ENCODE measurements around the gene CPTP.

Gene CPTP

DNA sequence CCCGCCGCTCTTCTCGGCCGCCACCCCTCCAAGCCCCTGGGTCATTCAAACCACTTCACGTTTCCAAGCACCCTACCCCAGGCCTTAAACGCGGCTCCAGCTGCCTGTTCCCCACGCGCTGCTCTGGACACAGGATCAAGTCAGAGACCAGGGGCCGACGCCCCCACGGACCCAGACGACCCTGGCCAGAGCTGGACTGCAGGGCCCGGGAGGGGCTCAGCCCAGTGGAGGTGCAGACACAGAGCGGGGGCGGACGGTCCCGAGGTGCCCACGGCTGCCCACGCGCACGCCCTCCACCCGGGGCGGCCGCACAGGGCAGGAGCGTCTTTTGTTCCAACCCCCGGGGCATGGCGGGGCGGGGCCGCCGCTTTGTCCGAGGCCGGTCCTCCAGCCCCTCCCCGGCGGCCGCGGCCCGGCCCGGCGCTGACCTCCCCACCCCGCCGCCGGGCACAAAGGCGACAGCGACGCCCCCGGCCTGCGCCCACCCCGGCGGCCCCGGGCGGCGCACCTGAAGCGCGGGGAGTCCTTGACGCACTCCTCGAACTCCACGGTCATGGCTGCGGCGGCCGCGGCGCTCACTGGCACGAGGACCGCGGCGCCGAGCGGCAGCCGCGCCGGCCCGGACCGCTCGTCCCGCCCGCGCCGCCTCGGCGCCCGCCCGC, 17.2 kb upstream of the CPTP start:
- no peak overlapping the region for H3K27ac ChIP-seq (ENCODE audit: insufficient read depth, low read depth, low read length, poor library complexity, severe bottlenecking)
- peaks cover 6% of the 10 kb centered on the region for H3K36me3 ChIP-seq (ENCODE audit: control insufficient read depth, insufficient read depth, low read length)
- peaks cover 36% of the 10 kb centered on the region for H3K4me1 ChIP-seq (ENCODE audit: control insufficient read depth, insufficient read depth, low read length)
- 2% methylated on average over 83 of the region's 83 CpGs for WGBS, 2 experiments
- H3K4me3 ChIP-seq (ENCODE audit: insufficient read depth, low read depth, low read length): peak overlapping the region; percentile 83
- no peaks in the 10 kb centered on the region for H3K9me3 ChIP-seq (ENCODE audit: control insufficient read depth, low read length)
- peaks cover 13% of the 10 kb centered on the region for H3K27me3 ChIP-seq (ENCODE audit: control insufficient read depth, insufficient read depth, low read length, poor library complexity, severe bottlenecking)

- 0% methylated on average over 131 of the region's 131 CpGs for WGBS, 2 experiments
- Histone ChIP-seq H3K36me3 (ENCODE audit: control insufficient read depth, insufficient read depth, low read length) (peaks cover 9% of the 10 kb centered on the region), H3K27me3 (ENCODE audit: control insufficient read depth, insufficient read depth, low read length, poor library complexity, severe bottlenecking) (peaks cover 13% of the 10 kb centered on the region), H3K4me3 (ENCODE audit: insufficient read depth, low read depth, low read length) (peak within 1 kb of the TSS; percentile 83), H3K9me3 (ENCODE audit: control insufficient read depth, low read length) (no peaks in the 10 kb centered on the region), H3K4me1 (ENCODE audit: control insufficient read depth, insufficient read depth, low read length) (peaks cover 36% of the 10 kb centered on the region), H3K27ac (ENCODE audit: insufficient read depth, low read depth, low read length, poor library complexity, severe bottlenecking) (peak within 1 kb of the TSS; percentile 84)
Observed at GRCh38 chr1:1307923-1308755, 16.5 kb upstream of the CPTP start, which contains the start of the genes ACAP3 and PUSL1. Gene ACAP3, minus strand, starts transcription at chr1:1307930. Its CDS starts 115 bp downstream, at chr1:1307815. Gene PUSL1, plus strand, starts transcription at chr1:1308597. Its CDS starts 47 bp downstream, at chr1:1308644.

DNA sequence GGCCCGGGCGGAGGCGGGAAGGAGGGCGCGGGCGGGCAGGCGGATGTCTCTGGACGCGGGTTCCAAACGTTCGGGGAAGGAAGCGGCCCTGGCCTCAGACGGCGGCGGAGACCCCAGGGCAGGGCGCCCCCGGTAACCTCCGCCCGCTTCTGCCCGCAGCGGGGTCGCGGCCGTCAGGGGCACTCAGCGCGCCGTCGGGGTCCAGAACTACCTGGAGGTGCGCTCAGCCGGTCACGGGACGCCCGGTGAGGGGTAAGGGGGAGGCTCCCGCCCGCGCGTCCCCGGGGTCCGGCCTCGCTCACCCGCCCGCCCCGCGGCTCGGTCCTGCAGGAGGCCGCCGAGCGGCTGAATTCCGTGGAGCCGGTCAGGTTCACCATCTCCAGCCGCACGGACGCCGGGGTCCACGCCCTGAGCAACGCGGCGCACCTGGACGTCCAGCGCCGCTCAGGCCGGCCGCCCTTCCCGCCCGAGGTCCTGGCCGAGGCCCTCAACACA, 15.8 kb upstream of the CPTP start:
- Histone ChIP-seq H3K9me3 (ENCODE audit: control insufficient read depth, low read length) (no peaks in the 10 kb centered on the region), H3K36me3 (ENCODE audit: control insufficient read depth, insufficient read depth, low read length) (peaks cover 11% of the 10 kb centered on the region), H3K27me3 (ENCODE audit: control insufficient read depth, insufficient read depth, low read length, poor library complexity, severe bottlenecking) (peaks cover 13% of the 10 kb centered on the region), H3K27ac (ENCODE audit: insufficient read depth, low read depth, low read length, poor library complexity, severe bottlenecking) (no peak overlapping the region), H3K4me1 (ENCODE audit: control insufficient read depth, insufficient read depth, low read length) (peaks cover 36% of the 10 kb centered on the region), H3K4me3 (ENCODE audit: insufficient read depth, low read depth, low read length) (peak overlapping the region; percentile 83)
- WGBS, 2 experiments: 1% methylated on average over 66 of the region's 66 CpGs

GRCh38 chr1:1309251-1310108, 15.1 kb upstream of the CPTP start:
- Histone ChIP-seq H3K9me3 (ENCODE audit: control insufficient read depth, low read length) (no peaks in the 10 kb centered on the region), H3K4me3 (ENCODE audit: insufficient read depth, low read depth, low read length) (peak overlapping the region; percentile 83), H3K36me3 (ENCODE audit: control insufficient read depth, insufficient read depth, low read length) (peaks cover 14% of the 10 kb centered on the region), H3K27ac (ENCODE audit: insufficient read depth, low read depth, low read length, poor library complexity, severe bottlenecking) (no peak overlapping the region), H3K27me3 (ENCODE audit: control insufficient read depth, insufficient read depth, low read length, poor library complexity, severe bottlenecking) (peaks cover 13% of the 10 kb centered on the region), H3K4me1 (ENCODE audit: control insufficient read depth, insufficient read depth, low read length) (peaks cover 36% of the 10 kb centered on the region)
- WGBS, 2 experiments: 22 to 24% methylated on average over 57 of the region's 57 CpGs

DNA sequence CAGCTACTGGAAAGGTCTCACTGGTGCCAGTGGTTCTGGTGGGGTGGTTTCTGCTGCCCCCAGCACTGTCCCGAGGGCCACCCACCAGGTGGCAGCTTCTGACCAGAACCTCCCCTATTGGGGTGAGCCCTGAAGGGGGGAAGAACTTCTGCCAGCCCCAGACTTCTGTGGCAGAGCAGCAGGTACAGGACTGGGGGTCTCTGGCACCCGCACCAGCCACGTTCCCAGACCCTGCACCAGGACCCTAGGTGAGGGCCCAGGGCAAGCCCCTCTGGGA, 14.6 kb upstream of the CPTP start:
- Histone ChIP-seq H3K4me3 (ENCODE audit: insufficient read depth, low read depth, low read length) (no peak overlapping the region), H3K4me1 (ENCODE audit: control insufficient read depth, insufficient read depth, low read length) (peaks cover 32% of the 10 kb centered on the region), H3K27me3 (ENCODE audit: control insufficient read depth, insufficient read depth, low read length, poor library complexity, severe bottlenecking) (peaks cover 13% of the 10 kb centered on the region), H3K27ac (ENCODE audit: insufficient read depth, low read depth, low read length, poor library complexity, severe bottlenecking) (no peak overlapping the region), H3K36me3 (ENCODE audit: control insufficient read depth, insufficient read depth, low read length) (peaks cover 14% of the 10 kb centered on the region), H3K9me3 (ENCODE audit: control insufficient read depth, low read length) (no peaks in the 10 kb centered on the region)
- 80 to 85% methylated on average over 3 of the region's 3 CpGs for WGBS, 2 experiments

- Histone ChIP-seq H3K9me3 (ENCODE audit: control insufficient read depth, low read length) (no peaks in the 10 kb centered on the region), H3K4me1 (ENCODE audit: control insufficient read depth, insufficient read depth, low read length) (peaks cover 27% of the 10 kb centered on the region), H3K27ac (ENCODE audit: insufficient read depth, low read depth, low read length, poor library complexity, severe bottlenecking) (no peak overlapping the region), H3K4me3 (ENCODE audit: insufficient read depth, low read depth, low read length) (no peak overlapping the region), H3K36me3 (ENCODE audit: control insufficient read depth, insufficient read depth, low read length) (peaks cover 14% of the 10 kb centered on the region), H3K27me3 (ENCODE audit: control insufficient read depth, insufficient read depth, low read length, poor library complexity, severe bottlenecking) (peaks cover 13% of the 10 kb centered on the region)
- WGBS, 2 experiments: 93 to 94% methylated on average over 21 of the region's 21 CpGs
Observed at GRCh38 chr1:1310476-1311053, 14.0 kb upstream of the CPTP start.

GRCh38 chr1:1311107-1312104, 13.2 kb upstream of the CPTP start:
- no peak overlapping the region for H3K4me3 ChIP-seq (ENCODE audit: insufficient read depth, low read depth, low read length)
- no peak overlapping the region for H3K27ac ChIP-seq (ENCODE audit: insufficient read depth, low read depth, low read length, poor library complexity, severe bottlenecking)
- peaks cover 27% of the 10 kb centered on the region for H3K4me1 ChIP-seq (ENCODE audit: control insufficient read depth, insufficient read depth, low read length)
- peaks cover 14% of the 10 kb centered on the region for H3K36me3 ChIP-seq (ENCODE audit: control insufficient read depth, insufficient read depth, low read length)
- peaks cover 13% of the 10 kb centered on the region for H3K27me3 ChIP-seq (ENCODE audit: control insufficient read depth, insufficient read depth, low read length, poor library complexity, severe bottlenecking)
- no peaks in the 10 kb centered on the region for H3K9me3 ChIP-seq (ENCODE audit: control insufficient read depth, low read length)
- 95 to 96% methylated on average over 22 of the region's 22 CpGs for WGBS, 2 experiments

GRCh38 chr1:1312450-1313314, 11.9 kb upstream of the CPTP start:
- Histone ChIP-seq H3K4me1 (ENCODE audit: control insufficient read depth, insufficient read depth, low read length) (peaks cover 19% of the 10 kb centered on the region), H3K9me3 (ENCODE audit: control insufficient read depth, low read length) (no peaks in the 10 kb centered on the region), H3K4me3 (ENCODE audit: insufficient read depth, low read depth, low read length) (no peak overlapping the region), H3K36me3 (ENCODE audit: control insufficient read depth, insufficient read depth, low read length) (peaks cover 14% of the 10 kb centered on the region), H3K27ac (ENCODE audit: insufficient read depth, low read depth, low read length, poor library complexity, severe bottlenecking) (no peak overlapping the region), H3K27me3 (ENCODE audit: control insufficient read depth, insufficient read depth, low read length, poor library complexity, severe bottlenecking) (peaks cover 13% of the 10 kb centered on the region)
- WGBS, 2 experiments: 95 to 96% methylated on average over 49 of the region's 49 CpGs

Measured in ectodermal cell (in vitro differentiated cells).